Measurements from ENCODE around the gene ROBO1. TPM values are rescaled to one million over a fixed set of nuclear protein-coding genes. Genes with fewer than 3 reads are reported as not detected.

The ROBO1 gene
- total RNA-seq, 2 experiments from 2014 or later = not detected

- Mint-ChIP-seq H3K27ac (no peak overlapping the region), H3K4me3 (no peak overlapping the region), H3K36me3 (ENCODE audit: low read depth) (no peaks in the 10 kb centered on the region), H3K27me3 (no peaks in the 10 kb centered on the region), H3K4me1 (no peaks in the 10 kb centered on the region), H3K9me3 (no peaks in the 10 kb centered on the region)
- ChIA-PET CTCF (no interaction called here), POLR2A (no interaction called here)
- no peak for DNase-seq
Measured at GRCh38 chr3:79653266-79653830, 114.5 kb downstream of the ROBO1 start.

GRCh38 chr3:79651536-79652065 lies 116.2 kb downstream of the ROBO1 start:
- ChIA-PET CTCF (no interaction called here), POLR2A (no interaction called here)
- no peak overlapping the region for H3K4me3 Mint-ChIP-seq

GRCh38 chr3:79639855-79640254 lies 127.9 kb downstream of the ROBO1 start:
- Mint-ChIP-seq H3K27me3 (no peaks in the 10 kb centered on the region), H3K4me3 (no peak overlapping the region), H3K9me3 (peaks cover 8% of the 10 kb centered on the region), H3K27ac (no peak overlapping the region), H3K4me1 (no peaks in the 10 kb centered on the region), H3K36me3 (ENCODE audit: low read depth) (no peaks in the 10 kb centered on the region)
- CTCF ChIA-PET = interaction anchor here (0.5 kb wide), 1 partner anchor 984 kb away, joined by 3 read pairs; no protein-coding TSS in a partner anchor
- DNase-seq = no peak
- POLR2A ChIA-PET = no interaction called here

More at GRCh38 chr3:79651536-79652065, 116.2 kb downstream of the ROBO1 start:
- no peak for DNase-seq
- Mint-ChIP-seq H3K9me3 (no peaks in the 10 kb centered on the region), H3K27ac (no peak overlapping the region), H3K27me3 (no peaks in the 10 kb centered on the region), H3K4me1 (no peaks in the 10 kb centered on the region), H3K36me3 (ENCODE audit: low read depth) (no peaks in the 10 kb centered on the region)

- Mint-ChIP-seq H3K36me3 (ENCODE audit: low read depth) (no peaks in the 10 kb centered on the region), H3K4me1 (no peaks in the 10 kb centered on the region), H3K4me3 (no peak overlapping the region), H3K9me3 (peaks cover 12% of the 10 kb centered on the region), H3K27ac (no peak overlapping the region), H3K27me3 (no peaks in the 10 kb centered on the region)
- POLR2A ChIA-PET = no interaction called here
- DNase-seq = no peak
- CTCF ChIA-PET = no interaction called here
Measured at GRCh38 chr3:79636372-79636771, 131.4 kb downstream of the ROBO1 start.

GRCh38 chr3:79632842-79633241 lies 135.0 kb downstream of the ROBO1 start:
- Mint-ChIP-seq H3K4me1 (no peaks in the 10 kb centered on the region), H3K27ac (no peak overlapping the region), H3K9me3 (peaks cover 7% of the 10 kb centered on the region), H3K27me3 (no peaks in the 10 kb centered on the region), H3K4me3 (no peak overlapping the region), H3K36me3 (ENCODE audit: low read depth) (no peaks in the 10 kb centered on the region)
- CTCF ChIA-PET = no interaction called here
- POLR2A ChIA-PET = no interaction called here
- no peak for DNase-seq

- ChIA-PET CTCF (no interaction called here), POLR2A (no interaction called here)
- no peak for DNase-seq
- Mint-ChIP-seq H3K36me3 (ENCODE audit: low read depth) (no peaks in the 10 kb centered on the region), H3K27ac (no peak overlapping the region), H3K27me3 (no peaks in the 10 kb centered on the region), H3K4me1 (no peaks in the 10 kb centered on the region), H3K9me3 (peaks cover 56% of the 10 kb centered on the region), H3K4me3 (no peak overlapping the region)
Measured at GRCh38 chr3:79618883-79619282, 148.9 kb downstream of the ROBO1 start.

- H3K9me3 Mint-ChIP-seq = peaks cover 8% of the 10 kb centered on the region
- DNase-seq = no peak
- no peak overlapping the region for H3K27ac Mint-ChIP-seq
- H3K4me3 Mint-ChIP-seq = no peak overlapping the region
- H3K4me1 Mint-ChIP-seq = no peaks in the 10 kb centered on the region
- H3K27me3 Mint-ChIP-seq = no peaks in the 10 kb centered on the region
- POLR2A ChIA-PET = no interaction called here
- CTCF ChIA-PET = no interaction called here
- no peaks in the 10 kb centered on the region for H3K36me3 Mint-ChIP-seq (ENCODE audit: low read depth)
Measured at GRCh38 chr3:79606414-79606813, 161.4 kb downstream of the ROBO1 start.

- no peaks in the 10 kb centered on the region for H3K27me3 Mint-ChIP-seq
Measured at GRCh38 chr3:79604681-79605080, 163.1 kb downstream of the ROBO1 start.

GRCh38 chr3:79602385-79602784 lies 165.4 kb downstream of the ROBO1 start:
- CTCF ChIA-PET = no interaction called here
- DNase-seq = no peak
- no peaks in the 10 kb centered on the region for H3K27me3 Mint-ChIP-seq
- H3K4me3 Mint-ChIP-seq = no peak overlapping the region
- POLR2A ChIA-PET = no interaction called here
- peaks cover 6% of the 10 kb centered on the region for H3K9me3 Mint-ChIP-seq
- H3K27ac Mint-ChIP-seq = no peak overlapping the region
- no peaks in the 10 kb centered on the region for H3K4me1 Mint-ChIP-seq
- no peaks in the 10 kb centered on the region for H3K36me3 Mint-ChIP-seq (ENCODE audit: low read depth)

More at GRCh38 chr3:79604681-79605080, 163.1 kb downstream of the ROBO1 start:
- Mint-ChIP-seq H3K27ac (no peak overlapping the region), H3K4me1 (no peaks in the 10 kb centered on the region), H3K9me3 (peaks cover 9% of the 10 kb centered on the region), H3K36me3 (ENCODE audit: low read depth) (no peaks in the 10 kb centered on the region), H3K4me3 (no peak overlapping the region)
- ChIA-PET POLR2A (no interaction called here), CTCF (no interaction called here)
- DNase-seq = no peak

GRCh38 chr3:79598594-79598993 lies 169.2 kb downstream of the ROBO1 start:
- ChIA-PET CTCF (no interaction called here), POLR2A (no interaction called here)
- DNase-seq = no peak
- Mint-ChIP-seq H3K4me3 (no peak overlapping the region), H3K9me3 (peaks cover 9% of the 10 kb centered on the region), H3K27ac (no peak overlapping the region), H3K27me3 (no peaks in the 10 kb centered on the region), H3K4me1 (no peaks in the 10 kb centered on the region), H3K36me3 (ENCODE audit: low read depth) (no peaks in the 10 kb centered on the region)

GRCh38 chr3:79597709-79598108 lies 170.1 kb downstream of the ROBO1 start:
- DNase-seq = no peak
- Mint-ChIP-seq H3K27me3 (no peaks in the 10 kb centered on the region), H3K4me3 (no peak overlapping the region), H3K27ac (no peak overlapping the region), H3K4me1 (no peaks in the 10 kb centered on the region), H3K9me3 (peaks cover 9% of the 10 kb centered on the region), H3K36me3 (ENCODE audit: low read depth) (no peaks in the 10 kb centered on the region)
- ChIA-PET POLR2A (no interaction called here), CTCF (no interaction called here)

GRCh38 chr3:79587150-79587549 lies 180.6 kb downstream of the ROBO1 start:
- ChIA-PET POLR2A (no interaction called here), CTCF (no interaction called here)
- DNase-seq = no peak
- no peaks in the 10 kb centered on the region for H3K36me3 Mint-ChIP-seq (ENCODE audit: low read depth)
- H3K9me3 Mint-ChIP-seq = no peaks in the 10 kb centered on the region
- no peaks in the 10 kb centered on the region for H3K4me1 Mint-ChIP-seq
- H3K27me3 Mint-ChIP-seq = no peaks in the 10 kb centered on the region
- no peak overlapping the region for H3K4me3 Mint-ChIP-seq
- no peak overlapping the region for H3K27ac Mint-ChIP-seq

- H3K27ac Mint-ChIP-seq = no peak overlapping the region
- H3K27me3 Mint-ChIP-seq = no peaks in the 10 kb centered on the region
- H3K36me3 Mint-ChIP-seq (ENCODE audit: low read depth) = no peaks in the 10 kb centered on the region
- no peak overlapping the region for H3K4me3 Mint-ChIP-seq
- CTCF ChIA-PET = no interaction called here
- DNase-seq = no peak
- no peaks in the 10 kb centered on the region for H3K9me3 Mint-ChIP-seq
- POLR2A ChIA-PET = no interaction called here
- no peaks in the 10 kb centered on the region for H3K4me1 Mint-ChIP-seq
Measured at GRCh38 chr3:79586232-79586631, 181.6 kb downstream of the ROBO1 start.

GRCh38 chr3:79572930-79573329 lies 194.9 kb downstream of the ROBO1 start:
- ChIA-PET CTCF (no interaction called here), POLR2A (no interaction called here)
- no peaks in the 10 kb centered on the region for H3K27me3 Mint-ChIP-seq
- H3K4me3 Mint-ChIP-seq = no peak overlapping the region
- no peaks in the 10 kb centered on the region for H3K36me3 Mint-ChIP-seq (ENCODE audit: low read depth)
- H3K27ac Mint-ChIP-seq = no peak overlapping the region
- no peaks in the 10 kb centered on the region for H3K4me1 Mint-ChIP-seq
- no peaks in the 10 kb centered on the region for H3K9me3 Mint-ChIP-seq
- DNase-seq = no peak

All from activated CD4-positive, alpha-beta memory T cell treated with anti-CD3 and anti-CD28 coated beads, Interleukin-2, amount 10 ng/mL, durations not matched to agents 7 days and 5 days (primary cell).